Kidney (tissue), 14 donors: Measurements from ENCODE around the gene PRKCE. TPM values are rescaled to one million over a fixed set of nuclear protein-coding genes. Genes with fewer than 3 reads are reported as not detected.
A peak's percentile ranks its signal among the peaks of the same experiment; 100 is the strongest.

Experiments used
- DNase-seq, 5 donors: peaks; one replicate each; pipeline ENCODE4 v3.0.0-alpha.2; 2013 to 2020
- FAIRE-seq: peaks from 2 replicates; lab custom pipeline; 2012; peaks lifted over from hg19 to GRCh38; lab: Jason Lieb, UNC
- H3K27ac ChIP-seq, 2 donors: one replicate each; pipeline ENCODE4 v1.7.0; 2013; ENCODE audit warnings: low read depth in 2 of 2, low read length in 2 of 2, inconsistent platforms in 1 of 2
- H3K27me3 ChIP-seq: one replicate; pipeline ENCODE4 v1.7.1; 2013; ENCODE audit warnings: low read length, inconsistent platforms; ENCODE audit not compliant: control insufficient read depth, insufficient read depth
- H3K36me3 ChIP-seq, 3 donors: one replicate each; pipeline versions ENCODE4 v1.7.0 to v1.7.1; 2013; ENCODE audit warnings: low read length in 3 of 3, control low read depth in 1 of 3, inconsistent platforms in 1 of 3; ENCODE audit not compliant: insufficient read depth in 3 of 3, control insufficient read depth in 2 of 3
- H3K4me1 ChIP-seq, 3 donors: one replicate each; pipeline versions ENCODE4 v1.7.0 to v1.7.1; 2013; ENCODE audit warnings: low read length in 3 of 3, inconsistent platforms in 1 of 3, low read depth in 1 of 3; ENCODE audit not compliant: control insufficient read depth in 2 of 3, insufficient read depth in 2 of 3
- H3K4me3 ChIP-seq, 3 donors: one replicate each; pipeline versions ENCODE4 v1.7.0 to v1.8.1; 2013; ENCODE audit warnings: low read length in 3 of 3, control low read depth in 1 of 3, inconsistent platforms in 1 of 3
- H3K9ac ChIP-seq, 3 donors: one replicate each; pipeline versions ENCODE4 v1.7.0 to v1.7.1; 2013; ENCODE audit warnings: low read length in 3 of 3, control low read depth in 1 of 3, inconsistent platforms in 1 of 3
- H3K9me3 ChIP-seq, 3 donors: one replicate each; pipeline versions ENCODE4 v1.7.0 to v1.7.1; 2013; ENCODE audit warnings: low read length in 3 of 3, control low read depth in 1 of 3, inconsistent platforms in 1 of 3; ENCODE audit not compliant: control insufficient read depth in 2 of 3, insufficient read depth in 1 of 3
- intact Hi-C: fragments of 100-400 bp; cut with DNase I; formaldehyde crosslinking; loops from one replicate; pipeline ENCODE4 v1.11.1; 2022
- polyA plus RNA-seq: library from polyadenylated mRNA; stranded (reverse); fragments of 350-450 nt; fragmentation: Illumina TruSeq; extraction: RNeasy Lipid Tissue Mini Kit (QIAGEN cat#74804); gene quantifications from one replicate; pipeline ENCODE4 v1.2.3, GENCODE V29; 2014; ENCODE audit warnings: low read depth, low replicate concordance; ENCODE audit not compliant: insufficient read depth
- total RNA-seq: library from RNA; stranded (reverse); fragmentation: NEBNext Ultra II Directional; extraction: Animal tissue kit (Norgen Biotek cat#: 25700); gene quantifications from one replicate; pipeline ENCODE4 v1.2.1, GENCODE V29; 2021
- TF ChIP-seq, protein P1 (sequence below): IDR thresholded peaks from 3 replicates; pipeline ENCODE4 v1.5.1; 2012; ENCODE audit warnings: mild to moderate bottlenecking, moderate library complexity, borderline replicate concordance; ENCODE audit not compliant: insufficient read depth; ENCODE audit errors: extremely low read depth
- donor health status: control.
- donor health status: control.
- donor health status: control.
- donor health status: control.
- donor health status: control.
- donor health status: DM: yes; HTN: yes; CAD: no.
- donor health status: Normal renal cell carcinoma (clear cell type).

The PRKCE gene
- total and polyA plus RNA-seq, 2 donors from 2014 or later, result 11.1 to 27.3 TPM

- Histone ChIP-seq H3K9me3 (no peaks in the 10 kb centered on the region), H3K9ac (no peak overlapping the region), H3K4me3 (no peak overlapping the region), H3K36me3 (peaks cover 0 to 8% (median 0%) of the 10 kb centered on the region in 3 donors), H3K4me1 (no peaks in the 10 kb centered on the region), H3K27ac (no peak overlapping the region), H3K27me3 (no peaks in the 10 kb centered on the region)
- DNase-seq, result no peak
- TF ChIP-seq, protein P1, sequence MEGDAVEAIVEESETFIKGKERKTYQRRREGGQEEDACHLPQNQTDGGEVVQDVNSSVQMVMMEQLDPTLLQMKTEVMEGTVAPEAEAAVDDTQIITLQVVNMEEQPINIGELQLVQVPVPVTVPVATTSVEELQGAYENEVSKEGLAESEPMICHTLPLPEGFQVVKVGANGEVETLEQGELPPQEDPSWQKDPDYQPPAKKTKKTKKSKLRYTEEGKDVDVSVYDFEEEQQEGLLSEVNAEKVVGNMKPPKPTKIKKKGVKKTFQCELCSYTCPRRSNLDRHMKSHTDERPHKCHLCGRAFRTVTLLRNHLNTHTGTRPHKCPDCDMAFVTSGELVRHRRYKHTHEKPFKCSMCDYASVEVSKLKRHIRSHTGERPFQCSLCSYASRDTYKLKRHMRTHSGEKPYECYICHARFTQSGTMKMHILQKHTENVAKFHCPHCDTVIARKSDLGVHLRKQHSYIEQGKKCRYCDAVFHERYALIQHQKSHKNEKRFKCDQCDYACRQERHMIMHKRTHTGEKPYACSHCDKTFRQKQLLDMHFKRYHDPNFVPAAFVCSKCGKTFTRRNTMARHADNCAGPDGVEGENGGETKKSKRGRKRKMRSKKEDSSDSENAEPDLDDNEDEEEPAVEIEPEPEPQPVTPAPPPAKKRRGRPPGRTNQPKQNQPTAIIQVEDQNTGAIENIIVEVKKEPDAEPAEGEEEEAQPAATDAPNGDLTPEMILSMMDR, result no peak
- no peak for FAIRE-seq
- intact Hi-C loops, result no loop called here
Measured at GRCh38 chr2:46009315-46009714, 357.8 kb downstream of the PRKCE start.

DNA sequence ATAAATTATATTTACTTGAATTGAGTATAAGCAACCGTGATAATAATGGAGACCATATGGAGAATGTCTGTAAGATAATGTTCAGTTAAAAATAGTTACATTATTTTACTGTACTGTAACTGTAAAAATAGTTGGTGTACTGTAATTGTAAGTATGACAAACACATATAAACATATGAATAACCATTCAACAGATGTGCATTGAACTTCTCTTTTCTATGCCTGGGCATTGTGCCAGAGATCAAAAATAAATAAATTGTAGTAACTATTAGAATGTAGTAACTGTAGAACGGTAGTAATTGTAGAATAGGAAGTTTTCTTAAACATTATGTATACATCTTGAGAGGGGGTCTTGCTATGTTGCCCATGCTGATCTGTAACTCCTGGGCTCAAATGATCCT, 358.3 kb downstream of the PRKCE start:
- no peaks in the 10 kb centered on the region for H3K4me1 ChIP-seq
- no peak overlapping the region for H3K4me3 ChIP-seq
- H3K27ac ChIP-seq, result no peak overlapping the region
- TF ChIP-seq, protein P1, result no peak
- H3K36me3 ChIP-seq, result peaks cover 0 to 8% (median 0%) of the 10 kb centered on the region in 3 donors
- DNase-seq (peak in 1 of 5 donors; percentile 34), FAIRE-seq (no peak)
- H3K9me3 ChIP-seq, result no peaks in the 10 kb centered on the region
- no peak overlapping the region for H3K9ac ChIP-seq
- intact Hi-C loops, result no loop called here
- no peaks in the 10 kb centered on the region for H3K27me3 ChIP-seq

DNA sequence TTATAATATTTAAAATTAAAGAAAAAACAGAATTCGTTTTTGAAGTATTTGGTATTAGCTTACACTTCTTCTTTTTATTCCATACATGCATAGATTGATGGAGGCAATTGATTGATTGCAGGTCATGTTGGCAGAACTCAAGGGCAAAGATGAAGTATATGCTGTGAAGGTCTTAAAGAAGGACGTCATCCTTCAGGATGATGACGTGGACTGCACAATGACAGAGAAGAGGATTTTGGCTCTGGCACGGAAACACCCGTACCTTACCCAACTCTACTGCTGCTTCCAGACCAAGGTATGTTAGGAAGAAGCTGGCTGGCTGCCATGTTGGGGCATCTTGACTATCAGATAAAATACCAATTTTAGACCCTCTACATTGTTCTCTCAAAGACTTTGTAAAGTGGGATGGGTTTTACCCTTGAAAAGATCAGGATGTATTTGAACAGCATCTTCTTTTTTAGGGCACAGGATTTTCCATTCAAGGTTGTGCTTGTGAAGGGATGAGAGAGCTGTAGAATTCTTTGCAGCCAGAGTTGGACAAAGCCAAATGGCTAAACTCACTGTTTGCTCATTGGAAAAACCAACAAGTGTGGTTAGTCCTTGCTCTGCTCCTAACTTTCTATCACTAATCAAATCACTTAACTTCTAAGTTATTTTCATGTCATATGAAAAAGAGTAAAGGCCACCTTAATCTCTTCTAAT, 358.9 kb downstream of the PRKCE start:
- Histone ChIP-seq H3K4me3 (no peak overlapping the region), H3K27ac (no peak overlapping the region), H3K36me3 (peaks cover 0 to 8% (median 0%) of the 10 kb centered on the region in 3 donors), H3K9me3 (no peaks in the 10 kb centered on the region), H3K4me1 (no peaks in the 10 kb centered on the region), H3K27me3 (no peaks in the 10 kb centered on the region), H3K9ac (no peak overlapping the region)
- FAIRE-seq (no peak), DNase-seq (no peak)
- intact Hi-C loops, result no loop called here
- TF ChIP-seq, protein P1, result no peak
